ENCODE measurements around the gene VPS8. TPM values are rescaled to one million over a fixed set of nuclear protein-coding genes. Genes with fewer than 3 reads are reported as not detected.
"Not testable (repeated sequence)": the region's sequence is repeated elsewhere in the genome, so short reads cannot be mapped to it uniquely, and the experiment has no call there.

The VPS8 gene
- total and polyA plus RNA-seq, 4 donors: 4.2 to 34.9 (median 22.9) TPM

DNA sequence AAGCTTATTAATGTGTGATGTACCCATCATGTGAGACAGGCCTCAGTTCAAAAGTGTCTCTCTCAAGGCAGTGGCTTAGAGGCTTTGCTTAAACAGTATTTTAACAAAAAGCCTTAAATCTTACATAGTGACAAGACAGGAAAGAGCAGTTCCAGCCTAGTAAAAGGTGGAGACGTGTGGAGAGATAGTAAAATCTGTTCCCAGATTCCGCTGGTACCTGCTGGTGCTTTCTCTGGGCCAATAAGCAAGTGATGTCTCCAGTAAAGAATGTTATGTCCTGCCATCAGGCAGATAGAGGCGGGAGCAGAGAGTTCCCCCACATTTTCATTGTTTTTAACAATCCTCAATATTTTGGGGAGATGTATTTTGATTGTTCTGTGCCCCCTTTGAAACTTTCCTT, 135.0 kb downstream of the VPS8 start:
- no peak for DNase-seq (ENCODE audit: low spot score)
- Histone ChIP-seq H3K4me3 (ENCODE audit: low read depth in 1 of 3, low read length in 3 of 3) (no peak overlapping the region), H3K9ac (ENCODE audit: low read depth in 1 of 2, low read length in 2 of 2) (no peak overlapping the region), H3K4me1 (ENCODE audit: control insufficient read depth in 4 of 4, insufficient read depth in 4 of 4, low read length in 3 of 4) (no peaks in the 10 kb centered on the region), H3K9me3 (ENCODE audit: control insufficient read depth in 4 of 4, low read length in 3 of 4) (no peaks in the 10 kb centered on the region), H3K36me3 (ENCODE audit: control insufficient read depth in 4 of 4, insufficient read depth in 3 of 4, low read depth in 1 of 4, low read length in 3 of 4) (peaks cover 0 to 7% (median 4%) of the 10 kb centered on the region in 4 donors), H3K27me3 (ENCODE audit: control insufficient read depth in 4 of 4, insufficient read depth in 4 of 4, low read length in 3 of 4) (no peaks in the 10 kb centered on the region), H3K27ac (ENCODE audit: low read depth in 1 of 2, low read length in 2 of 2) (no peak overlapping the region)
- no peak for TF ChIP-seq SP1 (IDR thresholded peaks at IDR 0.05)
- no peak for TF ChIP-seq GABPA (IDR thresholded peaks at IDR 0.05 in 1 of 2, conservative IDR thresholded peaks at IDR 0.05 in 1 of 2)
- TF ChIP-seq FOXA2 (IDR thresholded peaks at IDR 0.05): no peak
- no peak for TF ChIP-seq RXRA (IDR thresholded peaks at IDR 0.05)
- TF ChIP-seq NR2F2 (IDR thresholded peaks at IDR 0.05): no peak
- no peak for TF ChIP-seq FOXA1 (IDR thresholded peaks at IDR 0.05)
- no peak for TF ChIP-seq EGR1 (IDR thresholded peaks at IDR 0.05; ENCODE audit: low read depth in 2 of 2)
- TF ChIP-seq CTCF (IDR thresholded peaks at IDR 0.05; ENCODE audit: low read depth, low read length, missing input control): no peak
- TF ChIP-seq, protein P1, sequence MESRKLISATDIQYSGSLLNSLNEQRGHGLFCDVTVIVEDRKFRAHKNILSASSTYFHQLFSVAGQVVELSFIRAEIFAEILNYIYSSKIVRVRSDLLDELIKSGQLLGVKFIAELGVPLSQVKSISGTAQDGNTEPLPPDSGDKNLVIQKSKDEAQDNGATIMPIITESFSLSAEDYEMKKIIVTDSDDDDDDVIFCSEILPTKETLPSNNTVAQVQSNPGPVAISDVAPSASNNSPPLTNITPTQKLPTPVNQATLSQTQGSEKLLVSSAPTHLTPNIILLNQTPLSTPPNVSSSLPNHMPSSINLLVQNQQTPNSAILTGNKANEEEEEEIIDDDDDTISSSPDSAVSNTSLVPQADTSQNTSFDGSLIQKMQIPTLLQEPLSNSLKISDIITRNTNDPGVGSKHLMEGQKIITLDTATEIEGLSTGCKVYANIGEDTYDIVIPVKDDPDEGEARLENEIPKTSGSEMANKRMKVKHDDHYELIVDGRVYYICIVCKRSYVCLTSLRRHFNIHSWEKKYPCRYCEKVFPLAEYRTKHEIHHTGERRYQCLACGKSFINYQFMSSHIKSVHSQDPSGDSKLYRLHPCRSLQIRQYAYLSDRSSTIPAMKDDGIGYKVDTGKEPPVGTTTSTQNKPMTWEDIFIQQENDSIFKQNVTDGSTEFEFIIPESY (IDR thresholded peaks at IDR 0.05): no peak
- WGBS: 95% methylated on average over 3 of the region's 3 CpGs

DNA sequence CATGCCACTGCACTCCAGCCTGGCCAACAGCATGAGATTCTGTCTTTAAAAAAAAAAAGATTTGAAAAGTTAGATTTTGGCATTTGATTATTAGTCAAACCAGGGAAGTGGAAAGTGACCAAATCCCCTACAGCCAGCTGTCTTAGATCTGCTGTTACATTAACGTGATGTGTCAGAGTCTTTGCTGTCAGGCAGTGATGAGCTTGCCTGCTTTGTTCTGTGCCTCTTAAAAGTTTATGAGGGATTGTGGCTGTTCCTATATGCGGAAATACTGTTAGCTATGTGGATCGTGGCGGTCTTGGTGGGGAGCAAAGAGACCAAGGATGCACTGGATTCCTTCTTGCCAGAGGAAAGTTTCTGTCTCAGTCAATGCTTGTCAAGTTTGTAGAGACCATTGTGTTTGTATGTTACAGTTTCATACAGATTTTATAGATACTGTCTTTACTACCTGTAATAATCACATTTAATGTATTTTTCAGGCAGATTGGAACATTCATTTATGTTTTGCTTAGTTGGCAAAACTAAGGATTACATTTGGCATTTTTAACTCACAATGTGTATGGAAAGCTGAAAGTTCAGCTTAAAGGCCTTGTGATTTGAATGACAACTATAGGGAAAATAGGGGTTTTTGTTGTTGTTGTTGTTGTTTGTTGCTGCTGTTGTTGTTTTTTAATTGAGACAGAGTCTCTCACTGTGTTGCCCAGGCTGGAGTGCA, 137.4 kb downstream of the VPS8 start:
- Histone ChIP-seq H3K27me3 (ENCODE audit: control insufficient read depth in 4 of 4, insufficient read depth in 4 of 4, low read length in 3 of 4) (no peaks in the 10 kb centered on the region), H3K27ac (ENCODE audit: low read depth in 1 of 2, low read length in 2 of 2) (no peak overlapping the region), H3K9me3 (ENCODE audit: control insufficient read depth in 4 of 4, low read length in 3 of 4) (no peaks in the 10 kb centered on the region), H3K36me3 (ENCODE audit: control insufficient read depth in 4 of 4, insufficient read depth in 3 of 4, low read depth in 1 of 4, low read length in 3 of 4) (peaks cover 0 to 7% (median 0%) of the 10 kb centered on the region in 4 donors), H3K9ac (ENCODE audit: low read depth in 1 of 2, low read length in 2 of 2) (no peak overlapping the region), H3K4me3 (ENCODE audit: low read depth in 1 of 3, low read length in 3 of 3) (no peak overlapping the region), H3K4me1 (ENCODE audit: control insufficient read depth in 4 of 4, insufficient read depth in 4 of 4, low read length in 3 of 4) (no peaks in the 10 kb centered on the region)
- DNase-seq (ENCODE audit: low spot score): no peak
- TF ChIP-seq, protein P2, sequence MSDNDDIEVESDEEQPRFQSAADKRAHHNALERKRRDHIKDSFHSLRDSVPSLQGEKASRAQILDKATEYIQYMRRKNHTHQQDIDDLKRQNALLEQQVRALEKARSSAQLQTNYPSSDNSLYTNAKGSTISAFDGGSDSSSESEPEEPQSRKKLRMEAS (IDR thresholded peaks at IDR 0.05): no peak
- TF ChIP-seq TAF1 (conservative IDR thresholded peaks at IDR 0.05) (no peak), YY1 (IDR thresholded peaks at IDR 0.05) (no peak), FOXA2 (IDR thresholded peaks at IDR 0.05) (no peak), GABPA (IDR thresholded peaks at IDR 0.05 in 1 of 2, conservative IDR thresholded peaks at IDR 0.05 in 1 of 2) (no peak), HNF4A (conservative IDR thresholded peaks at IDR 0.05) (no peak), NR2F2 (IDR thresholded peaks at IDR 0.05) (no peak), EGR1 (IDR thresholded peaks at IDR 0.05; ENCODE audit: low read depth in 2 of 2) (no peak), HNF4G (IDR thresholded peaks at IDR 0.05) (no peak), JUND (IDR thresholded peaks at IDR 0.05) (no peak), RXRA (IDR thresholded peaks at IDR 0.05) (no peak)
- 98% methylated on average over 4 of the region's 4 CpGs for WGBS

GRCh38 chr3:184950816-184951215, 138.8 kb downstream of the VPS8 start:
- not testable (repeated sequence) for H3K9ac ChIP-seq (ENCODE audit: low read depth in 1 of 2, low read length in 2 of 2); H3K36me3 ChIP-seq (ENCODE audit: control insufficient read depth in 4 of 4, insufficient read depth in 3 of 4, low read depth in 1 of 4, low read length in 3 of 4)

More at GRCh38 chr3:184950816-184951215, 138.8 kb downstream of the VPS8 start:
- H3K4me3 ChIP-seq (ENCODE audit: low read depth in 1 of 3, low read length in 3 of 3); H3K27ac ChIP-seq (ENCODE audit: low read depth in 1 of 2, low read length in 2 of 2); H3K9me3 ChIP-seq (ENCODE audit: control insufficient read depth in 4 of 4, low read length in 3 of 4); DNase-seq (ENCODE audit: low spot score); H3K4me1 ChIP-seq (ENCODE audit: control insufficient read depth in 4 of 4, insufficient read depth in 4 of 4, low read length in 3 of 4); H3K27me3 ChIP-seq (ENCODE audit: control insufficient read depth in 4 of 4, insufficient read depth in 4 of 4, low read length in 3 of 4): not testable (repeated sequence)
- 95% methylated on average over 1 of the region's 1 CpG for WGBS

Data from liver (tissue), 9 donors.